GM23338 (cell line): Measurements from ENCODE around the gene KCNAB2. TPM values are rescaled to one million over a fixed set of nuclear protein-coding genes. Genes with fewer than 3 reads are reported as not detected.

Source experiments
- ATAC-seq: fragments of 200-7000 bp; cut with Tn5 transposase; 3 replicates; pipeline ENCODE4 v1.9.1; 2020
- DNase-seq: peaks from one replicate; pipeline ENCODE4 v3.0.0-alpha.2; 2015; ENCODE audit warnings: low spot score
- H2AFZ ChIP-seq: fragments of 200-600 bp; sonication (generic); 2 replicates; pipeline ENCODE4 v1.8.0; 2016; ENCODE audit warnings: antibody characterized with exemption, mild to moderate bottlenecking, moderate library complexity
- H3F3A ChIP-seq: fragments of 200-600 bp; sonication (generic); replicated peaks from 2 replicates; pipeline ENCODE4 v1.8.0; 2017; ENCODE audit warnings: antibody characterized with exemption, mixed run types, low read depth
- H3K27ac ChIP-seq: fragments of 200-600 bp; sonication (generic); 2 replicates; pipeline ENCODE4 v1.6.1; 2016; ENCODE audit warnings: low read depth
- H3K27me3 ChIP-seq: fragments of 200-600 bp; sonication (generic); 2 replicates; pipeline ENCODE4 v1.8.0; 2016; ENCODE audit warnings: mild to moderate bottlenecking, mixed run types, moderate library complexity; ENCODE audit not compliant: insufficient read depth
- H3K36me3 ChIP-seq: fragments of 200-600 bp; sonication (generic); 2 replicates; pipeline ENCODE4 v1.8.0; 2016; ENCODE audit warnings: mild to moderate bottlenecking; ENCODE audit not compliant: insufficient read depth
- H3K4me1 ChIP-seq: fragments of 200-600 bp; sonication (generic); 2 replicates; pipeline ENCODE4 v1.8.0; 2016; ENCODE audit warnings: mild to moderate bottlenecking, moderate library complexity; ENCODE audit not compliant: insufficient read depth
- H3K4me2 ChIP-seq: fragments of 200-600 bp; sonication (generic); 2 replicates; pipeline ENCODE4 v1.7.1; 2017; ENCODE audit warnings: mixed run types
- H3K4me3 ChIP-seq: fragments of 200-600 bp; sonication (generic); 2 replicates; pipeline ENCODE4 v1.6.1; 2016; ENCODE audit warnings: mixed run types
- H3K79me2 ChIP-seq: fragments of 200-600 bp; sonication (generic); replicated peaks from 2 replicates; pipeline ENCODE4 v1.8.0; 2017; ENCODE audit warnings: mild to moderate bottlenecking; ENCODE audit not compliant: insufficient read depth
- H3K9me2 ChIP-seq: fragments of 200-600 bp; sonication (generic); 2 replicates; pipeline ENCODE4 v1.8.0; 2017; ENCODE audit not compliant: insufficient read depth
- H4K20me1 ChIP-seq: fragments of 200-600 bp; sonication (generic); replicated peaks from 2 replicates; pipeline ENCODE4 v1.8.0; 2017; ENCODE audit warnings: mild to moderate bottlenecking; ENCODE audit not compliant: insufficient read depth
- H3K27ac Mint-ChIP-seq: 2 replicates; pipeline ENCODE4 v1.8.0; 2020; ENCODE audit warnings: inconsistent platforms, mild to moderate bottlenecking, moderate library complexity, mixed read lengths
- H3K27me3 Mint-ChIP-seq: 3 replicates; pipeline ENCODE4 v1.8.0; 2022; ENCODE audit warnings: low read depth, mild to moderate bottlenecking, moderate library complexity, mixed read lengths, inconsistent platforms; ENCODE audit not compliant: insufficient read depth, poor library complexity
- H3K36me3 Mint-ChIP-seq: 3 replicates; pipeline ENCODE4 v1.8.0; 2021; ENCODE audit warnings: low read depth, mild to moderate bottlenecking, inconsistent platforms, moderate library complexity, mixed read lengths
- H3K4me1 Mint-ChIP-seq: 3 replicates; pipeline ENCODE4 v1.8.0; 2020; ENCODE audit warnings: mild to moderate bottlenecking, inconsistent platforms, mixed read lengths
- H3K4me3 Mint-ChIP-seq: 3 replicates; pipeline ENCODE4 v1.8.0; 2021; ENCODE audit warnings: moderate library complexity, mild to moderate bottlenecking, inconsistent platforms, mixed read lengths
- H3K9me3 Mint-ChIP-seq: 3 replicates; pipeline ENCODE4 v1.8.0; 2020; ENCODE audit warnings: moderate library complexity, mild to moderate bottlenecking, inconsistent platforms, mixed read lengths
- JUNB ChIP-seq: IDR thresholded peaks from one replicate; pipeline ENCODE4 v1.6.1; 2016; ENCODE audit warnings: antibody characterized with exemption; ENCODE audit not compliant: unreplicated experiment
- NANOG ChIP-seq: IDR thresholded peaks from 2 replicates; pipeline ENCODE4 v1.6.1; 2016; ENCODE audit warnings: antibody characterized with exemption, borderline replicate concordance
- ZNF114 ChIP-seq: fragments of 250-450 bp; sonication (Bioruptor Pico); IDR thresholded peaks from 2 replicates; pipeline ENCODE4 v1.5.0; 2020; ENCODE audit warnings: mild to moderate bottlenecking, moderate library complexity
- ZNF331 ChIP-seq: fragments of 250-450 bp; sonication (Bioruptor Pico); IDR thresholded peaks from 2 replicates; pipeline ENCODE4 v1.5.0; 2020; ENCODE audit warnings: low read depth, mild to moderate bottlenecking, moderate library complexity
- polyA plus RNA-seq: library from polyadenylated mRNA; unstranded; fragments of >200 nt; fragmentation: Nextera tagmentation; extraction: Ambion mirVana; gene quantifications from 2 replicates; pipeline ENCODE4 v1.2.1, GENCODE V29; 2016
- total RNA-seq: library from RNA; depleted of rRNA; stranded (reverse); fragments of >200 nt; shearing (Covaris generic); gene quantifications from 2 replicates; pipeline ENCODE4 v1.2.3, GENCODE V29; 2014
- TF ChIP-seq, protein P1 (sequence below): IDR thresholded peaks from one replicate; pipeline ENCODE4 v1.6.1; 2018; ENCODE audit warnings: antibody characterized with exemption; ENCODE audit not compliant: unreplicated experiment
- TF ChIP-seq, protein P2 (sequence below): IDR thresholded peaks from 2 replicates; pipeline ENCODE4 v1.6.1; 2016; ENCODE audit warnings: antibody characterized with exemption
- TF ChIP-seq, protein P3 (sequence below), 2 experiments: fragments of 200-600 bp in 1 of 2; sonication (generic) in 1 of 2; conservative IDR thresholded peaks; 2 replicates each; pipeline versions ENCODE4 v1.5.1 to v1.6.1; 2016 to 2017; ENCODE audit warnings: antibody characterized with exemption in 2 of 2, low read depth in 2 of 2, mild to moderate bottlenecking in 2 of 2, moderate library complexity in 1 of 2
- TF ChIP-seq, protein P4 (sequence below): fragments of 250-450 bp; sonication (Bioruptor Pico); IDR thresholded peaks from 2 replicates; pipeline ENCODE4 v1.5.0; 2020; ENCODE audit warnings: mild to moderate bottlenecking, moderate library complexity

Gene KCNAB2
- total and polyA plus RNA-seq, 2 experiments from 2014 or later = 3.0 to 3.7 TPM

DNA sequence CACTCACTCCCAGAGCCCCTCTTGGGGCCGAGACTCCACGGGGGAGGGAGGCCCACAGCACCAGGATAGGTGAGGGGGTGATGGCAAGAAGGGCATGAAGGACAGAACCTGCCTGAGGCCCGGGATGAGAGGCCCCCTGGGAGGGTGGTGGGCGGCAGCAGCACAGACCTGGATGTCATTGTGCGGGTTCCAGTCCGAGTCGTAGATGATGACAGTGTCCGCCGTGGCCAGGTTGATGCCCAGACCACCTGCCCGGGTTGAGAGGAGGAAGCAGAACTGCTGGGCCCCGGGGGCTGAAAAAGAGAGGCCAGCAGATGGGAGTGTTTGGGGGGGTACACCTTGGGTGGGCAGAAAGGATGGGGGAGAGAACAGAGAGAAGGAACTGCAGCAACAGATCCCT lies 84.3 kb downstream of the KCNAB2 start:
- H3K27ac Mint-ChIP-seq = no peak overlapping the region
- no peak overlapping the region for H2AFZ ChIP-seq
- peaks cover 21% of the 10 kb centered on the region for H3K27me3 Mint-ChIP-seq
- H3K27ac ChIP-seq = no peak overlapping the region
- H3K9me3 Mint-ChIP-seq = no peaks in the 10 kb centered on the region
- no peak overlapping the region for H3K4me2 ChIP-seq
- H3K4me1 ChIP-seq = no peaks in the 10 kb centered on the region
- no peaks in the 10 kb centered on the region for H3F3A ChIP-seq
- no peaks in the 10 kb centered on the region; the same call in 2 of the 3 replicates for H3K36me3 Mint-ChIP-seq
- no peaks in the 10 kb centered on the region for H3K9me2 ChIP-seq
- no peak overlapping the region for H3K4me3 Mint-ChIP-seq
- no peak for ATAC-seq
- DNase-seq = no peak
- no peaks in the 10 kb centered on the region; the same call in 2 of the 3 replicates for H3K4me1 Mint-ChIP-seq
- H4K20me1 ChIP-seq = no peaks in the 10 kb centered on the region
- no peaks in the 10 kb centered on the region for H3K27me3 ChIP-seq
- H3K79me2 ChIP-seq = no peaks in the 10 kb centered on the region
- H3K4me3 ChIP-seq = no peak overlapping the region
- no peaks in the 10 kb centered on the region for H3K36me3 ChIP-seq
- TF ChIP-seq NANOG = no peak
- no peak for TF ChIP-seq ZNF331
- TF ChIP-seq, protein P1, sequence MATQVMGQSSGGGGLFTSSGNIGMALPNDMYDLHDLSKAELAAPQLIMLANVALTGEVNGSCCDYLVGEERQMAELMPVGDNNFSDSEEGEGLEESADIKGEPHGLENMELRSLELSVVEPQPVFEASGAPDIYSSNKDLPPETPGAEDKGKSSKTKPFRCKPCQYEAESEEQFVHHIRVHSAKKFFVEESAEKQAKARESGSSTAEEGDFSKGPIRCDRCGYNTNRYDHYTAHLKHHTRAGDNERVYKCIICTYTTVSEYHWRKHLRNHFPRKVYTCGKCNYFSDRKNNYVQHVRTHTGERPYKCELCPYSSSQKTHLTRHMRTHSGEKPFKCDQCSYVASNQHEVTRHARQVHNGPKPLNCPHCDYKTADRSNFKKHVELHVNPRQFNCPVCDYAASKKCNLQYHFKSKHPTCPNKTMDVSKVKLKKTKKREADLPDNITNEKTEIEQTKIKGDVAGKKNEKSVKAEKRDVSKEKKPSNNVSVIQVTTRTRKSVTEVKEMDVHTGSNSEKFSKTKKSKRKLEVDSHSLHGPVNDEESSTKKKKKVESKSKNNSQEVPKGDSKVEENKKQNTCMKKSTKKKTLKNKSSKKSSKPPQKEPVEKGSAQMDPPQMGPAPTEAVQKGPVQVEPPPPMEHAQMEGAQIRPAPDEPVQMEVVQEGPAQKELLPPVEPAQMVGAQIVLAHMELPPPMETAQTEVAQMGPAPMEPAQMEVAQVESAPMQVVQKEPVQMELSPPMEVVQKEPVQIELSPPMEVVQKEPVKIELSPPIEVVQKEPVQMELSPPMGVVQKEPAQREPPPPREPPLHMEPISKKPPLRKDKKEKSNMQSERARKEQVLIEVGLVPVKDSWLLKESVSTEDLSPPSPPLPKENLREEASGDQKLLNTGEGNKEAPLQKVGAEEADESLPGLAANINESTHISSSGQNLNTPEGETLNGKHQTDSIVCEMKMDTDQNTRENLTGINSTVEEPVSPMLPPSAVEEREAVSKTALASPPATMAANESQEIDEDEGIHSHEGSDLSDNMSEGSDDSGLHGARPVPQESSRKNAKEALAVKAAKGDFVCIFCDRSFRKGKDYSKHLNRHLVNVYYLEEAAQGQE = no peak
- TF ChIP-seq, protein P2, sequence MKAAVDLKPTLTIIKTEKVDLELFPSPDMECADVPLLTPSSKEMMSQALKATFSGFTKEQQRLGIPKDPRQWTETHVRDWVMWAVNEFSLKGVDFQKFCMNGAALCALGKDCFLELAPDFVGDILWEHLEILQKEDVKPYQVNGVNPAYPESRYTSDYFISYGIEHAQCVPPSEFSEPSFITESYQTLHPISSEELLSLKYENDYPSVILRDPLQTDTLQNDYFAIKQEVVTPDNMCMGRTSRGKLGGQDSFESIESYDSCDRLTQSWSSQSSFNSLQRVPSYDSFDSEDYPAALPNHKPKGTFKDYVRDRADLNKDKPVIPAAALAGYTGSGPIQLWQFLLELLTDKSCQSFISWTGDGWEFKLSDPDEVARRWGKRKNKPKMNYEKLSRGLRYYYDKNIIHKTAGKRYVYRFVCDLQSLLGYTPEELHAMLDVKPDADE = no peak
- no peak for TF ChIP-seq ZNF114 (CRISPR knock-in tag)
- TF ChIP-seq, protein P3, sequence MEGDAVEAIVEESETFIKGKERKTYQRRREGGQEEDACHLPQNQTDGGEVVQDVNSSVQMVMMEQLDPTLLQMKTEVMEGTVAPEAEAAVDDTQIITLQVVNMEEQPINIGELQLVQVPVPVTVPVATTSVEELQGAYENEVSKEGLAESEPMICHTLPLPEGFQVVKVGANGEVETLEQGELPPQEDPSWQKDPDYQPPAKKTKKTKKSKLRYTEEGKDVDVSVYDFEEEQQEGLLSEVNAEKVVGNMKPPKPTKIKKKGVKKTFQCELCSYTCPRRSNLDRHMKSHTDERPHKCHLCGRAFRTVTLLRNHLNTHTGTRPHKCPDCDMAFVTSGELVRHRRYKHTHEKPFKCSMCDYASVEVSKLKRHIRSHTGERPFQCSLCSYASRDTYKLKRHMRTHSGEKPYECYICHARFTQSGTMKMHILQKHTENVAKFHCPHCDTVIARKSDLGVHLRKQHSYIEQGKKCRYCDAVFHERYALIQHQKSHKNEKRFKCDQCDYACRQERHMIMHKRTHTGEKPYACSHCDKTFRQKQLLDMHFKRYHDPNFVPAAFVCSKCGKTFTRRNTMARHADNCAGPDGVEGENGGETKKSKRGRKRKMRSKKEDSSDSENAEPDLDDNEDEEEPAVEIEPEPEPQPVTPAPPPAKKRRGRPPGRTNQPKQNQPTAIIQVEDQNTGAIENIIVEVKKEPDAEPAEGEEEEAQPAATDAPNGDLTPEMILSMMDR (conservative IDR thresholded peaks at IDR 0.05; ENCODE audit: low read depth in 2 of 2) = no peak

DNA sequence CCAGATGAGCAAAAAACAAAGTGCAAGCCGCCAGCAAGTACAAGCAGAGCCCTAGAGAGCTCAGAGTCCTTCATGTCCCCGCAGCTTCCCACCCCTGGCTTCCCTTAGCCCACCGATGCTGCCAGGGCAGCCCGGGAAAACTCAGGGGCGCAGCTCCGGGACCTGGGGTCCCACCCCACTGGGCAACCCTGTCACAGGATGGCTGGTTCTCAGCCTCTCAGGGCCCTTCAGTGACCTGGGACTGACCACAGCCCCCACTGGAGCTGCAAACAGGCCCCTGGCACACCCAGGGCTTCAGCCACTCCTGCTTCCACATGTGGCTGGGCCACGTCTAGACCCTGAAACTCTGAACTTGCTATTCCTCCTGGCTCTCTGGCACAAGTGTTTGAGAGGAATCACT lies 84.9 kb downstream of the KCNAB2 start:
- Histone ChIP-seq H3K36me3 (no peaks in the 10 kb centered on the region), H3K4me2 (no peak overlapping the region), H2AFZ (no peak overlapping the region), H3K4me3 (no peak overlapping the region), H3F3A (no peaks in the 10 kb centered on the region), H4K20me1 (no peaks in the 10 kb centered on the region), H3K79me2 (no peaks in the 10 kb centered on the region), H3K27me3 (no peaks in the 10 kb centered on the region), H3K9me2 (no peaks in the 10 kb centered on the region), H3K27ac (no peak overlapping the region), H3K4me1 (no peaks in the 10 kb centered on the region)
- Mint-ChIP-seq H3K4me3 (no peak overlapping the region), H3K27ac (no peak overlapping the region), H3K27me3 (peaks cover 21% of the 10 kb centered on the region), H3K36me3 (no peaks in the 10 kb centered on the region; the same call in 2 of the 3 replicates), H3K4me1 (no peaks in the 10 kb centered on the region; the same call in 2 of the 3 replicates), H3K9me3 (no peaks in the 10 kb centered on the region; the same call in 2 of the 3 replicates)
- TF ChIP-seq JUNB = no peak
- TF ChIP-seq NANOG = no peak
- TF ChIP-seq, protein P4, sequence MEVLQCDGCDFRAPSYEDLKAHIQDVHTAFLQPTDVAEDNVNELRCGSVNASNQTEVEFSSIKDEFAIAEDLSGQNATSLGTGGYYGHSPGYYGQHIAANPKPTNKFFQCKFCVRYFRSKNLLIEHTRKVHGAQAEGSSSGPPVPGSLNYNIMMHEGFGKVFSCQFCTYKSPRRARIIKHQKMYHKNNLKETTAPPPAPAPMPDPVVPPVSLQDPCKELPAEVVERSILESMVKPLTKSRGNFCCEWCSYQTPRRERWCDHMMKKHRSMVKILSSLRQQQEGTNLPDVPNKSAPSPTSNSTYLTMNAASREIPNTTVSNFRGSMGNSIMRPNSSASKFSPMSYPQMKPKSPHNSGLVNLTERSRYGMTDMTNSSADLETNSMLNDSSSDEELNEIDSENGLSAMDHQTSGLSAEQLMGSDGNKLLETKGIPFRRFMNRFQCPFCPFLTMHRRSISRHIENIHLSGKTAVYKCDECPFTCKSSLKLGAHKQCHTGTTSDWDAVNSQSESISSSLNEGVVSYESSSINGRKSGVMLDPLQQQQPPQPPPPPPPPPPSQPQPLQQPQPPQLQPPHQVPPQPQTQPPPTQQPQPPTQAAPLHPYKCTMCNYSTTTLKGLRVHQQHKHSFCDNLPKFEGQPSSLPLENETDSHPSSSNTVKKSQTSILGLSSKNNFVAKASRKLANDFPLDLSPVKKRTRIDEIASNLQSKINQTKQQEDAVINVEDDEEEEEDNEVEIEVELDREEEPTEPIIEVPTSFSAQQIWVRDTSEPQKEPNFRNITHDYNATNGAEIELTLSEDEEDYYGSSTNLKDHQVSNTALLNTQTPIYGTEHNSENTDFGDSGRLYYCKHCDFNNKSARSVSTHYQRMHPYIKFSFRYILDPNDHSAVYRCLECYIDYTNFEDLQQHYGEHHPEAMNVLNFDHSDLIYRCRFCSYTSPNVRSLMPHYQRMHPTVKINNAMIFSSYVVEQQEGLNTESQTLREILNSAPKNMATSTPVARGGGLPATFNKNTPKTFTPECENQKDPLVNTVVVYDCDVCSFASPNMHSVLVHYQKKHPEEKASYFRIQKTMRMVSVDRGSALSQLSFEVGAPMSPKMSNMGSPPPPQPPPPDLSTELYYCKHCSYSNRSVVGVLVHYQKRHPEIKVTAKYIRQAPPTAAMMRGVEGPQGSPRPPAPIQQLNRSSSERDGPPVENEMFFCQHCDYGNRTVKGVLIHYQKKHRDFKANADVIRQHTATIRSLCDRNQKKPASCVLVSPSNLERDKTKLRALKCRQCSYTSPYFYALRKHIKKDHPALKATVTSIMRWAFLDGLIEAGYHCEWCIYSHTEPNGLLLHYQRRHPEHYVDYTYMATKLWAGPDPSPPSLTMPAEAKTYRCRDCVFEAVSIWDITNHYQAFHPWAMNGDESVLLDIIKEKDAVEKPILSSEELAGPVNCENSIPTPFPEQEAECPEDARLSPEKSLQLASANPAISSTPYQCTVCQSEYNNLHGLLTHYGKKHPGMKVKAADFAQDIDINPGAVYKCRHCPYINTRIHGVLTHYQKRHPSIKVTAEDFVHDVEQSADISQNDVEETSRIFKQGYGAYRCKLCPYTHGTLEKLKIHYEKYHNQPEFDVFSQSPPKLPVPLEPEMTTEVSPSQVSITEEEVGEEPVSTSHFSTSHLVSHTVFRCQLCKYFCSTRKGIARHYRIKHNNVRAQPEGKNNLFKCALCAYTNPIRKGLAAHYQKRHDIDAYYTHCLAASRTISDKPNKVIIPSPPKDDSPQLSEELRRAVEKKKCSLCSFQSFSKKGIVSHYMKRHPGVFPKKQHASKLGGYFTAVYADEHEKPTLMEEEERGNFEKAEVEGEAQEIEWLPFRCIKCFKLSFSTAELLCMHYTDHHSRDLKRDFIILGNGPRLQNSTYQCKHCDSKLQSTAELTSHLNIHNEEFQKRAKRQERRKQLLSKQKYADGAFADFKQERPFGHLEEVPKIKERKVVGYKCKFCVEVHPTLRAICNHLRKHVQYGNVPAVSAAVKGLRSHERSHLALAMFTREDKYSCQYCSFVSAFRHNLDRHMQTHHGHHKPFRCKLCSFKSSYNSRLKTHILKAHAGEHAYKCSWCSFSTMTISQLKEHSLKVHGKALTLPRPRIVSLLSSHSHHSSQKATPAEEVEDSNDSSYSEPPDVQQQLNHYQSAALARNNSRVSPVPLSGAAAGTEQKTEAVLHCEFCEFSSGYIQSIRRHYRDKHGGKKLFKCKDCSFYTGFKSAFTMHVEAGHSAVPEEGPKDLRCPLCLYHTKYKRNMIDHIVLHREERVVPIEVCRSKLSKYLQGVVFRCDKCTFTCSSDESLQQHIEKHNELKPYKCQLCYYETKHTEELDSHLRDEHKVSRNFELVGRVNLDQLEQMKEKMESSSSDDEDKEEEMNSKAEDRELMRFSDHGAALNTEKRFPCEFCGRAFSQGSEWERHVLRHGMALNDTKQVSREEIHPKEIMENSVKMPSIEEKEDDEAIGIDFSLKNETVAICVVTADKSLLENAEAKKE (CRISPR knock-in tag) = no peak
- DNase-seq (no peak), ATAC-seq (no peak)
